Brain microvascular endothelial cell (primary cell): ENCODE data around the gene TANC1.

ENCODE experiments used
- DNase-seq: peaks from one replicate; pipeline ENCODE4 v3.0.0-alpha.2; 2020
- H3K27ac ChIP-seq: fragments of 250-450 bp; sonication (Bioruptor Pico); 2 replicates; pipeline ENCODE4 v1.5.1; 2020; ENCODE audit warnings: mild to moderate bottlenecking, moderate library complexity
- H3K27me3 ChIP-seq: fragments of 250-450 bp; sonication (Bioruptor Pico); replicated peaks from 2 replicates; pipeline ENCODE4 v1.5.1; 2020; ENCODE audit warnings: mild to moderate bottlenecking
- H3K36me3 ChIP-seq: fragments of 250-450 bp; sonication (Bioruptor Pico); replicated peaks from 2 replicates; pipeline ENCODE4 v1.5.1; 2020; ENCODE audit warnings: mild to moderate bottlenecking
- H3K4me3 ChIP-seq: 2 replicates; pipeline ENCODE4 v1.5.1; 2011; ENCODE audit warnings: low read depth, mild to moderate bottlenecking, control low read depth, low read length, moderate library complexity
- in situ Hi-C: cut with HindIII; loops from 2 replicates; pipeline ENCODE4 v1.10.0; 2017; ENCODE audit warnings: low sequenced_read_pairs, low pct_ligation_motif_present
- TF ChIP-seq, protein P1 (sequence below): IDR thresholded peaks from 2 replicates; pipeline ENCODE4 v1.5.1; 2011; ENCODE audit warnings: low read depth, mild to moderate bottlenecking, moderate library complexity, low read length, control low read depth, inconsistent platforms; ENCODE audit errors: missing control alignments

The TANC1 gene

GRCh38 chr2:158953926-158954763 is 14.3 kb upstream of the TANC1 start:
- Histone ChIP-seq H3K27me3 (no peaks in the 10 kb centered on the region), H3K27ac (peak overlapping the region; percentile 84), H3K36me3 (no peaks in the 10 kb centered on the region), H3K4me3 (no peak overlapping the region)
- TF ChIP-seq, protein P1, sequence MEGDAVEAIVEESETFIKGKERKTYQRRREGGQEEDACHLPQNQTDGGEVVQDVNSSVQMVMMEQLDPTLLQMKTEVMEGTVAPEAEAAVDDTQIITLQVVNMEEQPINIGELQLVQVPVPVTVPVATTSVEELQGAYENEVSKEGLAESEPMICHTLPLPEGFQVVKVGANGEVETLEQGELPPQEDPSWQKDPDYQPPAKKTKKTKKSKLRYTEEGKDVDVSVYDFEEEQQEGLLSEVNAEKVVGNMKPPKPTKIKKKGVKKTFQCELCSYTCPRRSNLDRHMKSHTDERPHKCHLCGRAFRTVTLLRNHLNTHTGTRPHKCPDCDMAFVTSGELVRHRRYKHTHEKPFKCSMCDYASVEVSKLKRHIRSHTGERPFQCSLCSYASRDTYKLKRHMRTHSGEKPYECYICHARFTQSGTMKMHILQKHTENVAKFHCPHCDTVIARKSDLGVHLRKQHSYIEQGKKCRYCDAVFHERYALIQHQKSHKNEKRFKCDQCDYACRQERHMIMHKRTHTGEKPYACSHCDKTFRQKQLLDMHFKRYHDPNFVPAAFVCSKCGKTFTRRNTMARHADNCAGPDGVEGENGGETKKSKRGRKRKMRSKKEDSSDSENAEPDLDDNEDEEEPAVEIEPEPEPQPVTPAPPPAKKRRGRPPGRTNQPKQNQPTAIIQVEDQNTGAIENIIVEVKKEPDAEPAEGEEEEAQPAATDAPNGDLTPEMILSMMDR, result no peak
- DNase-seq, result peak; percentile 93
- in situ Hi-C loops, result loop anchor here (25.0 kb wide), 1 partner anchor 108 kb away; no protein-coding TSS in a partner anchor

DNA sequence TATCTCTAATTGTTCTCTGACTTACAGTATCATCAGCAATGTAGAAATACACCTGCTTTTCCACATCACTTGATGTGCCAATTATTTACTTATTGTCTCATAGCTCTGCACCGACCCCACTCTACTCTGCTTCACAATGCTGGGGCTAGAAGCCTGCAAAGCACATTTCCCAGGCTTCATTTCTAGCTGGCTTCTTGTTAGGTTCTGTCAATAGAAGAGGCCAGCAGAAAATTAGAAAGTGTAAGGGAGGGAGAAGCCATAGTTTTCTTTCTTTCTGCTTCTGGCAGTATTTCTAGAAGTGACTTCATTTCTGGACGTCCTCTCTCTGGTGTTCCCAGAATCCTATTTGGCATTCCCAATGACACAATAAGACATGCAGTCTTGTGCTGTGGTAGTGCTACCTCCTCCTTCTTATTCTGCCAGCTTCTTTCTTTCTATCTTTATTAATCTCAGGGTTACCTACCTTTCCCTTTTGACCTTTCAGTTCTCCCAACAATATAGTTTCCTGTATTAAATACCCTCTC is 12.5 kb upstream of the TANC1 start:
- H3K27ac ChIP-seq, result no peak overlapping the region
- no peak overlapping the region for H3K4me3 ChIP-seq
- TF ChIP-seq, protein P1, result no peak
- H3K36me3 ChIP-seq, result no peaks in the 10 kb centered on the region
- H3K27me3 ChIP-seq, result no peaks in the 10 kb centered on the region
- in situ Hi-C loops, result loop anchor here (25.0 kb wide), 1 partner anchor 106 kb away; no protein-coding TSS in a partner anchor
- DNase-seq, result no peak

DNA sequence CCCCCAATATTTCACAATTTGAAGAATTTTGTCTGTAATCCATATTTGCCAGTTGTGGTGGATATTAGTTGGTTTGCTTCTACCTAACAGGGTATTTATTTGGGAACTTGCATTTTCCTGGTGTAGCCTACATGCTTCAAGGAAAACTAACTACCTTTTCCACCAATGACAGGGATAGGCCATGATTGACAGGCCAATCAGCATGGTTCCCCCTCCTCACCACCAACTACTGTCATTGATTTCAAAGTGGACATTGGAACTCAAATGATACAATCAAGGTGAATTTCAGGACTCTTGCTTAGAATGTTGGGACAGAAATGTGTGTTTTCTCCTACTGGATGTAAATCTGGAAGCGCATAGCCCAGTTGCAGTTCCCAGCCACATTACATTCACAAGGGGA is 10.1 kb upstream of the TANC1 start:
- no peak overlapping the region for H3K27ac ChIP-seq
- H3K4me3 ChIP-seq, result no peak overlapping the region
- DNase-seq, result no peak
- H3K36me3 ChIP-seq, result no peaks in the 10 kb centered on the region
- TF ChIP-seq, protein P1, result no peak
- in situ Hi-C loops, result loop anchor here (25.0 kb wide), 1 partner anchor 104 kb away; no protein-coding TSS in a partner anchor
- no peaks in the 10 kb centered on the region for H3K27me3 ChIP-seq

GRCh38 chr2:158960193-158960592 is 8.2 kb upstream of the TANC1 start:
- in situ Hi-C loops, result loop anchor here (25.0 kb wide), 1 partner anchor 102 kb away; no protein-coding TSS in a partner anchor
- no peaks in the 10 kb centered on the region for H3K36me3 ChIP-seq
- no peak overlapping the region for H3K27ac ChIP-seq
- no peak overlapping the region for H3K4me3 ChIP-seq
- TF ChIP-seq, protein P1, result no peak
- no peak for DNase-seq
- H3K27me3 ChIP-seq, result no peaks in the 10 kb centered on the region

- Histone ChIP-seq H3K27me3 (no peaks in the 10 kb centered on the region), H3K4me3 (no peak overlapping the region), H3K36me3 (no peaks in the 10 kb centered on the region), H3K27ac (no peak overlapping the region)
- DNase-seq, result no peak
- TF ChIP-seq, protein P1, result no peak
- in situ Hi-C loops, result loop anchor here (25.0 kb wide), 1 partner anchor 100 kb away; no protein-coding TSS in a partner anchor
Measured at GRCh38 chr2:158962074-158962473, 6.4 kb upstream of the TANC1 start.
